Measurements from ENCODE around the gene TUBGCP3.

DNA sequence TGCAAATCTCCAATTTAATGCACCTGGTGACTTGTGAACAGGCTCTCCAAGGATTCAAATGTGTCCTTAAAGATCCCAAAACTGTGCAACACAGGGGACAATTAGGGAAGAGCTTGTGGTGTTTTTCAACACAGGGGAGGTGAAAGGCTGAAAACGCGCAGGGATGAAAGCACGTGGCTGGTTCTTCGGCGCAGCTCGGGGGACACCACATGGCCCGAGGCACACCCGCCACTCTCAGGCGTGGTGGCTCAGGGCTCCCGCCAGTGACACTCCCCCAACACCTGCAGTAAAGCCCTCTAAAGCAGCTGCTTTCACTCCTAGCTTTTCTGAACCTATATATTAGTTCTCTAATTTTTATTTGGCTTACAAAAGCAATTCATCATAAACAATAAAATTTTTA is 119.9 kb downstream of the TUBGCP3 start:
- TF ChIP-seq, protein P1, sequence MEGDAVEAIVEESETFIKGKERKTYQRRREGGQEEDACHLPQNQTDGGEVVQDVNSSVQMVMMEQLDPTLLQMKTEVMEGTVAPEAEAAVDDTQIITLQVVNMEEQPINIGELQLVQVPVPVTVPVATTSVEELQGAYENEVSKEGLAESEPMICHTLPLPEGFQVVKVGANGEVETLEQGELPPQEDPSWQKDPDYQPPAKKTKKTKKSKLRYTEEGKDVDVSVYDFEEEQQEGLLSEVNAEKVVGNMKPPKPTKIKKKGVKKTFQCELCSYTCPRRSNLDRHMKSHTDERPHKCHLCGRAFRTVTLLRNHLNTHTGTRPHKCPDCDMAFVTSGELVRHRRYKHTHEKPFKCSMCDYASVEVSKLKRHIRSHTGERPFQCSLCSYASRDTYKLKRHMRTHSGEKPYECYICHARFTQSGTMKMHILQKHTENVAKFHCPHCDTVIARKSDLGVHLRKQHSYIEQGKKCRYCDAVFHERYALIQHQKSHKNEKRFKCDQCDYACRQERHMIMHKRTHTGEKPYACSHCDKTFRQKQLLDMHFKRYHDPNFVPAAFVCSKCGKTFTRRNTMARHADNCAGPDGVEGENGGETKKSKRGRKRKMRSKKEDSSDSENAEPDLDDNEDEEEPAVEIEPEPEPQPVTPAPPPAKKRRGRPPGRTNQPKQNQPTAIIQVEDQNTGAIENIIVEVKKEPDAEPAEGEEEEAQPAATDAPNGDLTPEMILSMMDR (IDR thresholded peaks at IDR 0.05; ENCODE audit: low read length), result no peak
- no peak for TF ChIP-seq EZH2 (IDR thresholded peaks at IDR 0.05; ENCODE audit: borderline replicate concordance, low read length)

Measured in OCI-LY1 (cell line).